ENCODE measurements around the gene SLC4A5. TPM values are rescaled to one million over a fixed set of nuclear protein-coding genes. Genes with fewer than 3 reads are reported as not detected.

The SLC4A5 gene
- total and polyA plus RNA-seq, 2 of the 8 experiments (the other 6 are each of a cell fraction or from before 2014, with no cell fraction given), result 0.42 to 0.52 TPM

GRCh38 chr2:74246496-74247195 is 96.6 kb downstream of the SLC4A5 start:
- Histone ChIP-seq H3K79me2 (ENCODE audit: control insufficient read depth in 1 of 2, insufficient read depth in 2 of 2, low read length in 2 of 2) (no peaks in the 10 kb centered on the region), H3K23me2 (ENCODE audit: low read depth, low read length) (no peaks in the 10 kb centered on the region; the same call in 1 of the 2 replicates), H3K9ac (replicated peaks in 1 of 4; ENCODE audit: extremely low read depth in 1 of 4, low read depth in 3 of 4, low read length in 3 of 4) (no peak overlapping the region), H4K20me1 (replicated peaks in 1 of 2; ENCODE audit: control insufficient read depth in 1 of 2, insufficient read depth in 2 of 2, low read length in 2 of 2) (no peaks in the 10 kb centered on the region), H3K56ac (replicated peaks; ENCODE audit: insufficient read length, low read depth, low read length) (no peak overlapping the region), H2BK15ac (ENCODE audit: low read length) (no peak overlapping the region), H3K14ac (ENCODE audit: insufficient read length) (no peak overlapping the region), H4K8ac (ENCODE audit: extremely low read depth, insufficient read depth, low read length) (peak overlapping the region; percentile 42; the same call in 1 of the 2 replicates), H3K4ac (replicated peaks; ENCODE audit: insufficient read length, low read depth, low read length) (no peak overlapping the region), H3K27me3 (replicated peaks in 1 of 4; ENCODE audit: control insufficient read depth in 3 of 4, extremely low read depth in 1 of 4, insufficient read depth in 3 of 4, low read length in 3 of 4) (no peaks in the 10 kb centered on the region; a peak in 2 of 7 replicates), H3K9me3 (ENCODE audit: insufficient read depth in 2 of 2, low read depth in 1 of 2, low read length in 1 of 2) (no peaks in the 10 kb centered on the region), H4K5ac (ENCODE audit: insufficient read length, low read depth, low read length) (no peak overlapping the region), H2AFZ (ENCODE audit: low read length) (no peak overlapping the region), H3K4me2 (ENCODE audit: insufficient read depth in 1 of 2, low read depth in 2 of 2, low read length in 2 of 2) (no peak overlapping the region), H2BK5ac (ENCODE audit: low read depth, low read length) (no peak overlapping the region), H2BK20ac (ENCODE audit: low read length) (no peak overlapping the region), H3K18ac (ENCODE audit: extremely low read depth, low read length) (no peak overlapping the region), H3K23ac (ENCODE audit: insufficient read length) (no peak overlapping the region), H2BK120ac (replicated peaks; ENCODE audit: low read depth, low read length) (no peak overlapping the region), H2BK12ac (ENCODE audit: low read depth, low read length) (no peak overlapping the region), H3K79me1 (ENCODE audit: low read depth, low read length) (no peaks in the 10 kb centered on the region), H2AK5ac (ENCODE audit: low read depth, low read length) (no peak overlapping the region), H3K4me3 (ENCODE audit: extremely low read depth in 1 of 4, insufficient read depth in 2 of 4, low read depth in 3 of 4, low read length in 4 of 4) (no peak overlapping the region), H3K27ac (ENCODE audit: low read depth, low read length) (no peak overlapping the region), H4K91ac (replicated peaks; ENCODE audit: insufficient read length, low read length) (no peak overlapping the region), H3K4me1 (replicated peaks in 1 of 4; ENCODE audit: control insufficient read depth in 3 of 4, insufficient read depth in 4 of 4, low read length in 3 of 4) (no peaks in the 10 kb centered on the region), H3K36me3 (ENCODE audit: control insufficient read depth in 2 of 4, insufficient read depth in 4 of 4, low read length in 3 of 4) (no peaks in the 10 kb centered on the region)
- TF ChIP-seq POLR2A (IDR thresholded peaks at IDR 0.05; ENCODE audit: control extremely low read depth in 1 of 2, low read depth in 2 of 2, low read length in 2 of 2), result no peak
- TF ChIP-seq POU5F1 (IDR thresholded peaks at IDR 0.05; ENCODE audit: low read depth, low read length), result no peak
- no peak for TF ChIP-seq JUND (IDR thresholded peaks at IDR 0.05; ENCODE audit: low read length)
- FAIRE-seq (no peak), DNase-seq (ENCODE audit: low read depth in 1 of 2, low spot score in 2 of 2) (no peak)
- ChIA-PET POLR2A (ENCODE audit: partially characterized antibody) (interaction anchor here (0.9 to 2.1 kb wide), 4 partner anchors 19 to 48 kb away, joined by 4 to 8 read pairs (median 5); partner anchors contain the start of gene MTHFD2), CTCF (ENCODE audit: partially characterized antibody) (interaction anchor here (0.8 to 2.6 kb wide), 6 partner anchors 15 to 154 kb away, joined by 3 to 7 read pairs (median 4); no protein-coding TSS in a partner anchor)
- 92% methylated on average over 14 of the region's 14 CpGs; no CpG with 5 or more reads in 1 of the 2 experiments for WGBS, 2 experiments (ENCODE audit: extremely low coverage in 1 of 2, insufficient coverage in 1 of 2, insufficient read length in 1 of 2, insufficient replicate concordance in 2 of 2, low coverage in 1 of 2, low lambda C conversion rate in 2 of 2, missing lambda C conversion rate in 1 of 2)

Data from H1 (cell line).